Endothelial cell of umbilical vein (primary cell): Measurements from ENCODE around the gene ARHGEF38. TPM values are rescaled to one million over a fixed set of nuclear protein-coding genes. Genes with fewer than 3 reads are reported as not detected.
"Not testable (repeated sequence)": the region's sequence is repeated elsewhere in the genome, so short reads cannot be mapped to it uniquely, and the experiment has no call there.

Source experiments
- BruUV-seq: library from RNA; stranded (reverse); fragments of 400-500 nt; replicated peaks from 2 replicates; lab custom pipeline; 2021; lab: Mats Ljungman, UMichigan
- CTCF ChIA-PET: fragments of 300-600, 350-600 bp; sonication (Branson Sonifier 250); formaldehyde crosslinking; loops from one replicate; lab custom pipeline; 2021; ENCODE audit warnings: antibody characterized with exemption, inconsistent platforms; lab: Charles Lee
- POLR2A ChIA-PET: fragments of 300-600, 350-600 bp; sonication (Branson Sonifier 250); formaldehyde crosslinking; loops from one replicate; lab custom pipeline; 2021; ENCODE audit warnings: antibody characterized with exemption, inconsistent platforms; lab: Charles Lee
- DNase-seq: peaks from one replicate; pipeline ENCODE4 v3.0.0-alpha.2; 2011; ENCODE audit warnings: low read depth, low spot score
- FAIRE-seq: peaks from 2 replicates; lab custom pipeline; 2011; peaks lifted over from hg19 to GRCh38; lab: Jason Lieb, UNC
- H2AFZ ChIP-seq: 2 replicates; pipeline ENCODE4 v1.6.0; 2012; ENCODE audit warnings: low read depth, low read length, control low read depth, inconsistent platforms
- H3K27ac ChIP-seq: 2 replicates; pipeline ENCODE4 v1.5.1; 2011; ENCODE audit warnings: low read depth, mild to moderate bottlenecking, control low read depth, low read length, moderate library complexity; ENCODE audit not compliant: insufficient read depth
- H3K27me3 ChIP-seq, 2 experiments: 2 replicates each; pipeline versions ENCODE4 v1.6.0 to v1.6.1; 2011; ENCODE audit warnings: low read length in 2 of 2, mixed read lengths in 1 of 2; ENCODE audit not compliant: control insufficient read depth in 2 of 2, insufficient read depth in 2 of 2
- H3K36me3 ChIP-seq, 2 experiments: 2 replicates in 1 of 2; 3 replicates in 1 of 2; pipeline ENCODE4 v1.5.1; 2011; ENCODE audit warnings: low read length in 2 of 2, mild to moderate bottlenecking in 1 of 2, moderate library complexity in 1 of 2; ENCODE audit not compliant: control insufficient read depth in 2 of 2, insufficient read depth in 2 of 2; ENCODE audit errors: extremely low read depth in 1 of 2
- H3K4me1 ChIP-seq: 3 replicates; pipeline ENCODE4 v1.5.1; 2011; ENCODE audit warnings: mild to moderate bottlenecking, low read length; ENCODE audit not compliant: control insufficient read depth, insufficient read depth; ENCODE audit errors: extremely low read depth
- H3K4me2 ChIP-seq: 2 replicates; pipeline ENCODE4 v1.6.1; 2011; ENCODE audit warnings: low read length, control low read depth, mixed read lengths; ENCODE audit not compliant: insufficient read depth
- H3K4me3 ChIP-seq, 3 experiments: fragments of 200-600 bp in 1 of 3; sonication (generic), shearing (Covaris generic) in 1 of 3; replicated peaks in 1 of 3; 2 replicates each; pipeline ENCODE4 v1.5.1; 2011 to 2016; ENCODE audit warnings: control low read depth in 3 of 3, low read length in 3 of 3, mild to moderate bottlenecking in 2 of 3, inconsistent platforms in 1 of 3, low read depth in 1 of 3, moderate library complexity in 1 of 3; ENCODE audit not compliant: insufficient read depth in 1 of 3
- H3K79me2 ChIP-seq: 2 replicates; pipeline ENCODE4 v1.6.0; 2012; ENCODE audit warnings: low read length, inconsistent platforms; ENCODE audit not compliant: control insufficient read depth, insufficient read depth
- H3K9ac ChIP-seq: replicated peaks from 2 replicates; pipeline ENCODE3; 2011; ENCODE audit warnings: low read length, control low read depth; ENCODE audit not compliant: insufficient read depth; ENCODE audit errors: extremely low read depth
- H3K9me1 ChIP-seq: replicated peaks from 3 replicates; pipeline ENCODE4 v1.6.0; 2011; ENCODE audit warnings: mild to moderate bottlenecking, low read length; ENCODE audit not compliant: control insufficient read depth, insufficient read depth; ENCODE audit errors: extremely low read depth
- H3K9me3 ChIP-seq: replicated peaks from 2 replicates; pipeline ENCODE4 v1.5.1; 2012; ENCODE audit warnings: low read length, inconsistent platforms; ENCODE audit not compliant: control insufficient read depth, insufficient read depth
- H4K20me1 ChIP-seq: replicated peaks from 2 replicates; pipeline ENCODE3; 2011; ENCODE audit warnings: mild to moderate bottlenecking, low read length; ENCODE audit not compliant: control insufficient read depth, insufficient read depth; ENCODE audit errors: extremely low read depth
- EZH2 ChIP-seq: IDR thresholded peaks from 2 replicates; pipeline ENCODE4 v1.6.1; 2012; ENCODE audit warnings: borderline replicate concordance, low read depth, mild to moderate bottlenecking, moderate library complexity, low read length, inconsistent platforms; ENCODE audit not compliant: severe bottlenecking
- FOS ChIP-seq: IDR thresholded peaks from 2 replicates; pipeline ENCODE4 v1.6.1; 2011; ENCODE audit warnings: mild to moderate bottlenecking, low read length, moderate library complexity, borderline replicate concordance; ENCODE audit not compliant: insufficient read depth
- GATA2 ChIP-seq: IDR thresholded peaks from 2 replicates; pipeline ENCODE4 v1.7.0; 2011; ENCODE audit warnings: low read depth, mild to moderate bottlenecking, moderate library complexity, mixed read lengths, low read length; ENCODE audit not compliant: insufficient read length, insufficient read depth
- JUN ChIP-seq: IDR thresholded peaks from 2 replicates; pipeline ENCODE4 v1.6.1; 2011; ENCODE audit warnings: borderline replicate concordance, low read depth; ENCODE audit not compliant: insufficient read length, insufficient read depth
- POLR2A ChIP-seq: IDR thresholded peaks from 2 replicates; pipeline ENCODE4 v1.6.1; 2012; ENCODE audit warnings: low read depth, mild to moderate bottlenecking, control low read depth, low read length
- POLR2AphosphoS5 ChIP-seq: IDR thresholded peaks from 2 replicates; pipeline ENCODE4 v1.6.1; 2012; ENCODE audit warnings: low read depth, mild to moderate bottlenecking, control low read depth, low read length, moderate library complexity; ENCODE audit not compliant: insufficient read depth
- dilution Hi-C: fragments of 300-500 bp; cut with MboI; formaldehyde crosslinking; loops from one replicate; pipeline ENCODE4 v1.15.0; 2019; ENCODE audit warnings: low sequenced_read_pairs; ENCODE audit not compliant: extremely low pct_ligation_motif_present
- intact Hi-C: fragments of 100-400 bp; cut with micrococcal nuclease; formaldehyde crosslinking; loops from one replicate; pipeline ENCODE4 v1.10.0; 2022
- polyA plus RNA-seq, 4 experiments: library from polyadenylated mRNA; depleted of rRNA in 3 of 4; stranded (reverse) in 3 of 4; unstranded in 1 of 4; fragments of >200 nt; gene quantifications; 2 replicates each; pipeline versions ENCODE4 v1.2.1 to v1.2.3, GENCODE V29; 2011 to 2012; ENCODE audit warnings: missing spikeins in 1 of 4
- total RNA-seq: library from RNA; stranded (reverse); gene quantifications from 2 replicates; pipeline ENCODE4 v1.2.3, GENCODE V29; 2021
- TF ChIP-seq, protein P1 (sequence below): IDR thresholded peaks from 2 replicates; pipeline ENCODE4 v1.6.1; 2011; ENCODE audit not compliant: insufficient read depth, insufficient read length
- TF ChIP-seq, protein P2 (sequence below), 2 donors: IDR thresholded peaks; 1 replicate in 1 of 2; 2 replicates in 1 of 2; pipeline ENCODE4 v1.5.1; 2011; ENCODE audit warnings: low read length in 2 of 2, mild to moderate bottlenecking in 2 of 2, moderate library complexity in 2 of 2, control low read depth in 1 of 2, inconsistent platforms in 1 of 2, low read depth in 1 of 2; ENCODE audit not compliant: insufficient read depth in 1 of 2; ENCODE audit errors: extremely low read depth in 1 of 2

The ARHGEF38 gene
- total and polyA plus RNA-seq, 2 donors (not counting 3 experiments of a cell fraction or from before 2014, with no cell fraction given), result not detected

DNA sequence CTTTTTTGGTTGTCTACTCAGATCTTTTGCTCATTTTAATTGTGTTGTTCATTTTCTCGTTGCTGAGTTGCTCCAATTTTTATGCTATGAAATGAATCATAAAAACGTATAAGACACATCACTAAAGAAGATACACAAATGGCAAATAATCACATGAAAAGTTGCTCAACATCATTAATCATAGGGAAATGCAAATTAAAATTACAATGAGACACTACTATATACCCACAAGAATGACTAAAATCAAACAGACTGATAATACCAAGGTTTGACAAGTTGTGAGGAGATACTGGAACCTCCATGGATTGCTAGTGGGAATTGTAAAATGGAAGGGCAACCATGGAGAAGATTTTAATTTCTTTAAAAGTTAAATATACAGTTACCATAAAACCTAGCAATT, 173.2 kb downstream of the ARHGEF38 start:
- no peak for FAIRE-seq
- intact Hi-C loops, result no loop called here
- no peak overlapping the region for H3K4me3 ChIP-seq

DNA sequence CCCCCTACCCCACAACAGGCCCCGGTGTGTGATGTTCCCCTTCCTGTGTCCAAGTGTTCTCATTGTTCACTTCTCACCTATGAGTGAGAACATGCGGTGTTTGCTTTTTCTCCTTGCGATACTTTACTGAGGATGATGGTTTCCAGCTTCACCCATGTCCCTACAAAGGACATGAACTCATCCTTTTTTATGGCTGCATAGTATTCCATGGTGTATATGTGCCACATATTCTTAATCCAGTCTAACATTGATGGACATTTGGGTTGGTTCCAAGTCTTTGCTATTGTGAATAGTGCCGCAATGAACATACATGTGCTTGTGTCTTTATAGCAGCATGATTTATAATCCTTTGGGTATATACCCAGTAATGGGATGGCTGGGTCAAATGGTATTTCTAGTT, 177.5 kb downstream of the ARHGEF38 start:
- H3K9ac ChIP-seq, H3K4me3 ChIP-seq, intact Hi-C loops, POLR2A ChIA-PET, H3K9me1 ChIP-seq, H3K79me2 ChIP-seq, H4K20me1 ChIP-seq, H3K9me3 ChIP-seq, H3K4me1 ChIP-seq, H2AFZ ChIP-seq, H3K4me2 ChIP-seq, H3K27ac ChIP-seq, DNase-seq, dilution Hi-C loops, H3K27me3 ChIP-seq, H3K36me3 ChIP-seq, BruUV-seq, CTCF ChIA-PET, FAIRE-seq: not testable (repeated sequence)

More for the DNA sequence above, 173.2 kb downstream of the ARHGEF38 start:
- Histone ChIP-seq H3K9me1 (no peaks in the 10 kb centered on the region), H3K9ac (no peak overlapping the region), H4K20me1 (no peaks in the 10 kb centered on the region), H3K36me3 (peaks cover 0 to 3% of the 10 kb centered on the region in 2 experiments), H3K9me3 (no peaks in the 10 kb centered on the region), H3K4me2 (no peak overlapping the region), H3K4me1 (no peaks in the 10 kb centered on the region), H3K27me3 (no peaks in the 10 kb centered on the region), H3K79me2 (no peaks in the 10 kb centered on the region), H2AFZ (no peak overlapping the region), H3K27ac (no peak overlapping the region)
- no peak for TF ChIP-seq EZH2
- TF ChIP-seq POLR2A, result no peak
- TF ChIP-seq, protein P1, sequence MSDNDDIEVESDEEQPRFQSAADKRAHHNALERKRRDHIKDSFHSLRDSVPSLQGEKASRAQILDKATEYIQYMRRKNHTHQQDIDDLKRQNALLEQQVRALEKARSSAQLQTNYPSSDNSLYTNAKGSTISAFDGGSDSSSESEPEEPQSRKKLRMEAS, result no peak
- no peak for TF ChIP-seq POLR2AphosphoS5
- no peak for TF ChIP-seq FOS
- TF ChIP-seq GATA2, result no peak
- TF ChIP-seq, protein P2, sequence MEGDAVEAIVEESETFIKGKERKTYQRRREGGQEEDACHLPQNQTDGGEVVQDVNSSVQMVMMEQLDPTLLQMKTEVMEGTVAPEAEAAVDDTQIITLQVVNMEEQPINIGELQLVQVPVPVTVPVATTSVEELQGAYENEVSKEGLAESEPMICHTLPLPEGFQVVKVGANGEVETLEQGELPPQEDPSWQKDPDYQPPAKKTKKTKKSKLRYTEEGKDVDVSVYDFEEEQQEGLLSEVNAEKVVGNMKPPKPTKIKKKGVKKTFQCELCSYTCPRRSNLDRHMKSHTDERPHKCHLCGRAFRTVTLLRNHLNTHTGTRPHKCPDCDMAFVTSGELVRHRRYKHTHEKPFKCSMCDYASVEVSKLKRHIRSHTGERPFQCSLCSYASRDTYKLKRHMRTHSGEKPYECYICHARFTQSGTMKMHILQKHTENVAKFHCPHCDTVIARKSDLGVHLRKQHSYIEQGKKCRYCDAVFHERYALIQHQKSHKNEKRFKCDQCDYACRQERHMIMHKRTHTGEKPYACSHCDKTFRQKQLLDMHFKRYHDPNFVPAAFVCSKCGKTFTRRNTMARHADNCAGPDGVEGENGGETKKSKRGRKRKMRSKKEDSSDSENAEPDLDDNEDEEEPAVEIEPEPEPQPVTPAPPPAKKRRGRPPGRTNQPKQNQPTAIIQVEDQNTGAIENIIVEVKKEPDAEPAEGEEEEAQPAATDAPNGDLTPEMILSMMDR (IDR thresholded peaks at IDR 0.05; ENCODE audit: extremely low read depth in 1 of 2, insufficient read depth in 1 of 2, low read depth in 1 of 2, low read length in 2 of 2), result no peak
- TF ChIP-seq JUN, result no peak
- BruUV-seq, result no TSS peak
- DNase-seq, result no peak
- ChIA-PET POLR2A (no interaction called here), CTCF (no interaction called here)
- dilution Hi-C loops, result no loop called here
